GM19099 (cell line): ENCODE results near the gene CHST3.

Source experiments
- POLR2A ChIP-seq: IDR thresholded peaks from 3 replicates; pipeline ENCODE4 v1.6.1; 2011; ENCODE audit warnings: low read depth; ENCODE audit not compliant: insufficient read length; ENCODE audit errors: extremely low read depth

The CHST3 gene

DNA sequence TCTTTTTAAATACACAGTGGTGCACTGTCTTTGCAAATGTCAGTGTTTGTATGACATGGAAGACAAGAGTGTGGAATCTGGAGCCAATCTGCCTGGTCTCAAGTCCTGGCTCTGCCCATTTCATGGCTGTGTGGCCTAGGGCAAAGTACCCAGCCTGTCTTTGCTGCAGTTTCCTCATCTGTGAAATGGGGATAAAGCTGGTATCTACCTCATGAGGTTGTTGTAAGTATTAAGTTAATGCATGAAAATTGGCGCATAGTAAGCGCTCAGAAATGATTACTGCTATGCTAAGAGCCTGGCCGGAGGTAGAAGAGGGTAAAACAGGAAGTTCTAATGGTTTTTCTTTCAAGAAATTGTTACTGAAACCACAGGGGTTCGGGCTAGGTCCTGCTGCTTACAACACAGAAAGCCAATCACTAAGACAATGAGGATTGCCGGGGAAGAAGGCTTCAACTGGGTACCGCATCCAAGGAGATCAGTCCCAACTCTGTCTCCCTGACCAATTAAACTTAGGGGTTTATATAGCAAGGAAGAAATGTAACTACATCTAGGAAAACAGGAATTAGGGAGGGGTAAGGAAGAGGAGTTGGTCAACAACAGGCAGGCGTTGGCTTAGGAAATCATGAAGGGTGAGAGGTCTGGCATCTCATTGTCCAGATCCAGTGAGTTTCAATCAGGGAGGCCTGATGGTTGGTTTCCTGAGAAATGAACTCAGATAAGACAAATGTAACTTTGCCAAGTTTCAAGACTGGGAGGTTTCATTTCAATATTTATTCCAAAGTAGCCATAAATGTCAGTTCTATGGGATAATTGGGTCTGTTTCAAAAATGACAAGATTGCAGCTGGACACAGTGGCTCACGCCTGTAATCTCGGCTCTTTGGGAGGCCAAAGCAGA, 57.0 kb downstream of the CHST3 start:
- no peak for TF ChIP-seq POLR2A

- TF ChIP-seq POLR2A = no peak
Measured at GRCh38 chr10:72022228-72022627, 58.0 kb downstream of the CHST3 start.

- TF ChIP-seq POLR2A = no peak
Measured at GRCh38 chr10:72024596-72024995, 60.4 kb downstream of the CHST3 start.

- no peak for TF ChIP-seq POLR2A
Measured at GRCh38 chr10:72025400-72025799, 61.2 kb downstream of the CHST3 start.

DNA sequence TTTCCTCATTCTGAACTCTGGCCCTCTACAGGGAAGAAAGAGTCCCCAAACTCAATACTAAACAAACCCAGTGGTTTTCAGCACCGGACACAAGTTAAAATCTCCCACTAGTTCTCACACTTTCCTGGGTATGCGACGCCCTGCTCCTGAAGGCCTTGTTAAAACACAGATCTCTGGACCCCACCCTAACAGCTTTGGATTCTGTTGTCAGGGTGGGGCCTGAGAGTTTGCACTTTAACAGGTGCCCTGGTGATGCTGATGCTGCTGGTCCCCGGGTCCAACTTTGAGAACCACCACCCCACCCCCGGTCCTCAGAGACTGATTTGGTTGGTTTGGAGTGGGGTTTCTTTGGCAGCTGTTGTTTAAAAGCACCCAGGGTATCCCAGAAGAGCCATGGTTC, 61.6 kb downstream of the CHST3 start:
- TF ChIP-seq POLR2A = no peak

GRCh38 chr10:72026278-72027111, 62.3 kb downstream of the CHST3 start:
- no peak for TF ChIP-seq POLR2A

GRCh38 chr10:72027498-72027897, 63.3 kb downstream of the CHST3 start:
- TF ChIP-seq POLR2A = no peak

DNA sequence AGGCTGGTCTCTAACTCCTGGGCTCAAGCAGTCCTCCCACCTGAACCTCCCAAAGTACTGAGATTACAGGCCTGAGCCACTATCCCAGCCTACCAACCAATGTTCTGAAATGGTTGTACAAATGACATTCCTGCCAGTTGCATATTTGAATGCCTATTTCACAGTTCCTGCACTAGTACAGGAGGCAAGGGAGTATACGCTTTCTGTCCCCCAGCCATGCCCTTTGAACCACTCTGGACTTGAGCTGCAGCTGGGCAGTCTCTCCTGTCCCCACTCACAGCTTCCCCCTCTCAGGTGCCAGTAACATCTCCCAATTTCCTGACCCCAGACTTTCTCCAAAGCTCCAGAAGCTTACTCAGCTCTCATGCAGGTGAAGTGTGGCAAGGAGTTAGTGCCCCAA, 65.2 kb downstream of the CHST3 start:
- no peak for TF ChIP-seq POLR2A

DNA sequence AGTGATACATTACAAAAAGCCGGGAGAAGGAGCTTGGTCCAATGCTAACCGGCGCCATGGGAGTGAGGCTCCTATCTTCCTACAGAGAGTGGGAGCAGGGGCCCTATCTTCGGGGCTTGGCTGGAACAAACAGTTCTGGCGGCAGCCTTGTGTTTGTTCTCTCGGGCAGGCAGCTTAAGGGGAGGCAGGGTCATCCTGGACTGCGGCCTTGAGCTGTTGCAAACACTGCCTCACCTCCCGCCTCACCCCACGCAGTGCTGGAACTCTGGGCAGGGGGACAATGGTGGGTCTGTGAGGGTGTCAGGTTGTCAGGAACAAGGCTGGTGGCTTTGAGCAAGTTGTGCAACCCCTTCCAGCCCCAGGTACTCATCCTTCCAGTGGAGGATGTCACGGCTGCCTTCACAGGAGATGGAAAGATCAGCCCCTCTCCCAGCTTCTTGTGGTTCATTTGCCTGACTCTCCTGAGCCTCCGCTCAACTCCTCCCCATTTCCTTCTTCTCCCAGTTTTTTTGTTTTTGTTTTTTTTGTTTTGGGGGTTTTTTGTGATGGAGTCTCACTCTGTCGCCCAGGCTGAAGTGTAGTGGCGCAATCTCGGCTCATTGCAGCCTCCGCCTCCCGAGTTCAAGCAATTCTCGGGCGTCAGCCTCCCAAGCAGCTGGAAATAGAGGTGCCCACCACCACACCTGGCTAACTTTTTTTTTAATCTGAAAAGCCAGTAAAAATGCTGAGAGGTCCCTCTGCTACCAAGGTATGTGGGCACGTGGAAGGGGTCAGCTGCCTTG, 66.8 kb downstream of the CHST3 start:
- TF ChIP-seq POLR2A = no peak

DNA sequence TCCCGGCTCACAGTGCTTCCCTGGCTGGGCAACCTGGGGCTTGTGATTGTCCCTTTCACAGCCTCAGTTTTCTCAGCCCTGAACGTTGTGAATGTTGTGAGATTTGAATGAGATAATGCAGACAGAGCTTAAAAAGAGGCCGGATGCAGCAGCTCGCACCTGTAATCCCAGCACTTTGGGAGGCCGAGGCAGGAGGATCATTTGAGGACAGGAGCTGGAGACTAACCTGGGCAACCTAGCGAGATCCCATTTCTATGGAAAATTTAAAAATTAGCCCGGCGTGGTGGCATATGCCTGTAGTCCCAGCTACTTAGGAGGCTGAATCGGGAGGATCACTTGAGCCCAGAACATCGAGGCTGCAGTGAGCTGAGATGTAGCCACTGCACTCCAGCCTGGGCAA, 67.5 kb downstream of the CHST3 start:
- TF ChIP-seq POLR2A = no peak

GRCh38 chr10:72034040-72034499, 69.9 kb downstream of the CHST3 start:
- TF ChIP-seq POLR2A = no peak

- TF ChIP-seq POLR2A = no peak
Measured at GRCh38 chr10:72034761-72035160, 70.6 kb downstream of the CHST3 start.

DNA sequence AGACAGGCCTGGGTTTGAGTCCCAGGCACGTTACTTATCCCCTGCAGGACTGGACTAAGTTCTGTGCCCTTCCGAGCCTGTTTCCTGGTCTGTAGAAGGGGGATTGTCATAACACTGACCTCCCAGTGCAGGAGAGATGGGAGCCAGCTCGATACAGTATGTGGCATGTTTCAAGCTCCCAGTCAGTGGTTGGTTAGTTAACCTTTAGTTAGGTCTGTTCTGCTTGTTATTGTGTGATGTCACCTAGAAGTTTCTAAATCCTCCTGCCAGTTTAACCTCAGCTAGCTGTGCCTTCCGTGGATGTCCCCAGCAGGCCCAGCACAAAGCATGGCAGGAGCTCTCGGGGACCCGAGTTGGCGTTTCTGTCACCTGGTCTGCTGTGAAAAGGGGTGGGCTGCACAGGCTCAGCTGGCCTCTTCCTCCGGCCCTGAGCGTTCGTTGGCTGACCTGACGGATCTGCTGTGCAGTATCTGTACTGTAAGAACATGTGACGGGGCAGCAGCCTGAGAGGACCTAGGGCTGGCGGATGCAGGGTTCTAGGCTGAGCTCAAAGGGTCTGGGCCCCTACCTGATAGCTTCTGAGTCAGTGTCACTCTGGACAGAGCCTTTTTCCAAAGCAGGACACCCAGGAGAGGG, 71.2 kb downstream of the CHST3 start:
- no peak for TF ChIP-seq POLR2A

GRCh38 chr10:72037266-72037665, 73.1 kb downstream of the CHST3 start:
- no peak for TF ChIP-seq POLR2A
